NCI-H1436 treated with DMSO at 0.1 percent for 48 hours (cell line): Measurements from ENCODE around the gene ALPG.
"Not testable (repeated sequence)": the region's sequence is repeated elsewhere in the genome, so short reads cannot be mapped to it uniquely, and the experiment has no call there.

Source experiments
- DNase-seq: peaks from one replicate; lab custom pipeline; 2025; lab: John Stamatoyannopoulos, UW

Gene ALPG

DNA sequence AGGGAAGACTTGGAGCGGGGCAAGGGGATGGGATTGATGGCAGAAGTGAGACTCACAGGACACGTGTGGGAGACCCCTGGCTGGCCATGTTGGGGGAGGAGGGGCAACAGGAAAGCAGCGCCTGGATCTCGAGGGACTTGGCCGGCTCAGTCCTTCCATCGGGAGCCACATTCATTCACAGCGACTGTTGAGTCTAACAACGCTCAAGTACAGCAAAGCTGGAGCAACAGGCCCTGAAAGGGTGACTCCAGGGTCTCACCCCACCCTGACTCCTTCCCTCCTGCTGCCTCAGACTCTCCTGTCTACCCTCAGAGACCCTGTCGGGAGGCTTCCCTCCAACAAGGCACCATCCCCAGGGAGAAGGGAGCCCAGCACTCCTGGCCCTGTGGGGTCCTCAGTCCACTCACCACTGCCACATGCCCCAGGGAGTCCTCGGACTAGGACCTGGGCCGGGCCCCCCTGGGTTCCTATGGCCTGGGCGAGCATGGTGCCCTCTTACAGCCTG is 34.6 kb downstream of the ALPG start:
- no peak for DNase-seq

DNA sequence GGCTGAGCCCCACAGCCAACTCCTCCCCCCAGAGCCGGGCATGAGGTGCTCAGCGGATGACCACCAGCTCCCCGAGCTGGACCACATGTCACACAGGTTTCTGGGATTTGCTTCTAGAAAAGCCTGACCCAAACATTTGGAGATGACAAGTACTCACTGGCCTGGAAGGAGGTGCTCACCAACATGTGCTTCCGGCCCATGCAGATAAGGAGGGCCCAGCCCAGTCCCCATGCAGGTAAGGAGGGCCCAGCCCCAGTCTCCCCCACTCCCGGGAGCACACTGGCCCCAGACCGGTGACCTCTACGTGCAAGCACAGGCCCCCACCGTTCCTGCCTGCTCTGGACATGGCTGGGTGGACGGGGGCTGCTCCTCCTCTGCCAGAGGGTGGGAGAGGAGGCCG is 35.3 kb downstream of the ALPG start:
- DNase-seq = not testable (repeated sequence)

DNA sequence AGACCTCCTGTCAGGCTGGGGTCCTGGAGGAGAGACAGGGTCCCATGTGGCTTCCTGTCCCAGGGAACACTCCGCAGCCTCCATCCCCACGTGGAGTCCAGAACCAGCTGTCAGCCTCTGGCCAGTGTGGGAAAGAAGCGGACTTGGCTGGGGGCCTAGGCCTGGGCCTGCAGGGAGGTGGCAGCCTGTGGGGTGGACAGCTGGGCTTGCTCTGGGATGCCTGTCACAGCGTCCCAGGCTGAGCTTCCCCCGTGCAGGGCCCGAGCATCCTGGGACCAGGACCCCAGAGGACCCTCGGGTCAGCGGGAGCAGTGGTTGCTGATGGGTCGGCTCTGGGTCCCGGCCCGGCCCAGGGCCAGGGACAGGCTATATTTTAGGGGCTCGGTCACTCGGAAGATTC is 35.8 kb downstream of the ALPG start:
- not testable (repeated sequence) for DNase-seq

DNA sequence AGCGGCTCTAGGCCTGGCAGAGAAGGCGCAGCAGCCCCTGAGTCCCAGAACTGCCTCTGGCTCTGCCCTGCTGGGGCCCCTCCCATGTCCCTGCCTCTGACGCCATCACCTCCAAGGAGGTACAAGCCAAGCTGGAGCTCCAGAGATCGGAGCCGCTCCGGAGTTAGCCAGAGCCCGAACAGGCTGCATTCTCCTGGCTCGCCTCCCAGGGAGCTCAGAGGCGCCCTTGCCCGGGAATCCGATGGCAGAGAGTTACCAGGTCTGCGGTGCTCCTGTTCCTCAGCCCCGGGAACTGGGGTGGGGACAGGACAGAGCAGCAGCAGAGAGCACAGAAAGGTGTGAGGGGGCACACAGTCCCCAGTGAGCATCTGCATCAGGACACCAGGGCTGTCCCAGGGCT is 36.4 kb downstream of the ALPG start:
- DNase-seq = not testable (repeated sequence)

DNA sequence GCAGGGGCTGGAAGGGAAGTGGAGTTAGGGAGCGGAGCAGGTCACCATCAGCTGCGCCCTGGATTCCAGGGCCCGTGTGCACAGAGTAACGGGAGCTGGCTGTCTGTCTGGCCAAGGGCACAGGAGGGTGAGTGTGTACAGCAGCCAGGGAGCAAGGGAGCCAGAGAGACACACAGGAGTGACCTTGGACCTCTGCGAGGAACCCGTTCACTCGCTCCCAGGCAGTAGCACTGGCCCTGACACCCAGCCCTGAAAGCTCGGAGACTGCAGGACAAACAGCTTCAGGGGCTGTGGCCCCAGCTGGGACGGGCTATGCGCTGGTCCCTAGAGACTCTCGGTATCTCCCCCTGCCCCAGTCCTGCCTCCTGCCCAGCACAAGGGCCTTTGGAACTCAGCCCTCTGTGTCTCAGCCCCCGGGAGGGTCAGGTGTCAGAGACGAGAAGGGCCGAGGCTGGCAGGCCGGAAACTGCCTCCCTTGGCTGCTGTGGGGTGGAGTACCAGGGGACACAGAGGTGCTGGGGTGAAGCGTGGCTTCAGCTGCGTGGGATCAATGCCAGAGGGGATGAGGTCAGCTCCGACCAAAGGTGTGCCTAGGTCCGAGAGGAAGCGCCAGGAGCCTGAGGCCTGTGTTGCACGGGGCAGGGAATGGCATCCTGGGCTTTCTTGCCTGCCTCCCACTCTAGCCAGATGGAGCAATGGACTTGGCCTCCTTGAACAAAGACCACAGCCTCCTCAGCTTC is 37.2 kb downstream of the ALPG start:
- DNase-seq = not testable (repeated sequence)

DNA sequence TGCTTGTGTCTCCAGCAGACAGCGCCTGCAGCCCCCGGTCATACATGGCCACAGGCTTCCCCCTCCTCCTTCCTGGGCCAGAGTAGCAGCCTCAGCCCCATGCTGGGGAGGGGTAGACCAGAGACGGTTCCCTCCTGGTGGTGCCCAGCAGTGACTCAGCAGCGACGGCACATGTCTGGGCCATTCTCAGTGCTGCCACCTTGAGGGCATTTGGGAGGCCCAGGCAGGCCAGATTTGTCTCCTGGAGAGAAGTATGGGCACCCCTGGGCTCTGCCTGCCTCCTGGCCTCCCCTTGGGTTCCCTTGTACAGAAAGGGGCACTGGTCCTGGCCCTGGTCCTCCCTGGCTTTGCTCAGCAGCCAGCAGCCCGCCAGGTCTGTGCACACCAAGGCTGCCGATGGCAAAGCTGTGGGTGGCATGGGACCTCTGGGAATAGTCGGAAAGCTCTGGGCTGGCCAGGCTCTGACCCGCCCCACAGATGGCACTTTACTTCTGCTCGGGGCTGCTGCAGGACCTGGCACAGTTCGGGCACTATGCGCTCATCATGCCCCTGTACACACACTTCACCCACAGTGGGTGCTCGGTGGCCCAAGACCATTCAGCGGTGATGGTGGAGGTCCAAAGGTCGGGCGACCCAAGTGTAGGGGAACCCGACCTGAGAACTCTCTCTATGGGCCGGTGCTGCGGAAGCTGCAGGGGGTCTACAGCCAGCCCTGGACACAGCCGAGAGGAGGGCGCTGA is 37.9 kb downstream of the ALPG start:
- DNase-seq = no peak

DNA sequence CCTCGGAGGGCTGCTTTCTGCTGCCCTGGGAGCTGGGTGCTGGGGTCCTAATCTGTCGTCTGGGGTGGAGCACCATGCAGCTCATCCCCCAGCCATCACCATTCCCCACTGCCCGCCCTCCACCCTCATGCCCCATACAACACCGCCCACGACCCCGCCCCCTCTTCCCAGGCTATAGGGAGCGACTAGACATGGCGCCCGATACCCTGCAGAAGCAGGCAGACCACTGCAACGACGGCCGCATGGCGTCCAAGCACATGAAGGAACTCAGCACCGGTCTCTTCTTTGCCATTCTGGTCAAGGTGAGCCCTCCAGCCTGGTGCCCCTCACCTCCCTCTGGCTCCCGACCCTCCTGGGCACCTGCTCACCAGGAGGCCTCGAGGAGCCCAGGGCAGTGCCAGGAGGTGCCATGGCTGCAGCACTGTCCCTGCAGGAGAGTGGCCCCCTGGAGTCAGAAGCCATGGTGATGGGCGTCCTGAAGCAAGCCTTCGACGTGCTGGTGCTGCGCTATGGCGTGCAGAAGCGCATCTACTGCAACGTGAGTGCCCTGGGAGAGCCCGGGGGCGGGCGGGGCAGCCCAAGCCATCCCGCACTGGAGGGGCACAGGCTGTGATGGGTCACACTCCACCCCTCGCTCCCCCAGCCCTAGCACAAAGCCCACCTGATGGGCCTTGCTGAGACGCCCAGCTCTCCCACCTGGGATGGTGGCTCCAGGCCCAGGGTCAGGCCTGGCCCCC is 38.7 kb downstream of the ALPG start:
- DNase-seq = not testable (repeated sequence)

DNA sequence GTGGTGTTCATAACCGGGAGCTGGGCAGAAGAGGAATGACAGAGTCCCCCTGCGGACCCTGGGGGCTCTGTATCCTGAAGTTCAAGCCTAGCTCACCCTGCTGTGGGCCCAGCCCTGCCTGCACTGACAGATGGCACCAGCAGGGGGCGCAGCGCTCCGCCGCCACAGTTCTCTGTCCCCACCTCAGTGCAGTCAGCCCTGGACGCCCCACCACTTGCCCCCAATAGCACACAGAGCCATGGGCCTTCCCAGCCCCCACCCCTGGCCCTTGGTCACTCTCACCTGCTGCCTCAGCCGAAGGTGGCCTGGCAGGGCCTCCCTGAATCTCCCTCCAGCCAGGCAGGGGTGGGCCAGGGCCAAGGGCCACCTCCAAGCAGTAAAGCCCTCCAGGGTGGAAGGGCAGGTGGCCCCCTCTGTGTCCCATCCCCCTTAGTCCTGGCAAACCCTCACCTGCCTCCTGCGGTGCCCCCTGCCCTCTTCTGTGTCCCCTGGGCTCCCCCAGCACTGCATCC is 39.7 kb downstream of the ALPG start:
- DNase-seq = not testable (repeated sequence)

DNA sequence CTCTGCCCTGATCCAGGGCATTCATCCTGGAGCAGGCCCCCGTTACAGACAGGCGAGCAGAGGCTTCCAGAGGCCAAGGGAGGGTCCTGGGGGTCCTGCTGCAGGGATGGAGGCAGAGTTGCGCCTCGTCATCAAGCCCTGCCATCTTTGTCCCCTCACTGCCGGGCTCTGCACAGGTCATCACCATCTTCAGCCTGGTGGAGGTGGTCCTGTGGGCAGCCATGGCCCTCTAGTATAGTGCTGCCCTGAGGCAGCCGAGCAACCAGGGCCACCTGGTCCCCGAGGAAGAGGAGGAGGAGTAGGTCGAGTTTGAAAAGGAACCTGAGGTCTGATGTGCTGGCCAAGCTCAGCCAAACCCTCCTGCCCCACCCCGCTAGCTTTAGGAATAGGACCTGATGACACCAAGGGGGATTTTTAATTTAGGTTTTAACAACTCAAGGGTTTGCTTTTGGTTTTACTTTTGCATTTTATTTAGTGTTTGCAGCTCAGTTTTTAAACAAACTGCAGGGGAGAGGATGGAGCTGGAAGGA is 40.5 kb downstream of the ALPG start:
- DNase-seq = no peak

DNA sequence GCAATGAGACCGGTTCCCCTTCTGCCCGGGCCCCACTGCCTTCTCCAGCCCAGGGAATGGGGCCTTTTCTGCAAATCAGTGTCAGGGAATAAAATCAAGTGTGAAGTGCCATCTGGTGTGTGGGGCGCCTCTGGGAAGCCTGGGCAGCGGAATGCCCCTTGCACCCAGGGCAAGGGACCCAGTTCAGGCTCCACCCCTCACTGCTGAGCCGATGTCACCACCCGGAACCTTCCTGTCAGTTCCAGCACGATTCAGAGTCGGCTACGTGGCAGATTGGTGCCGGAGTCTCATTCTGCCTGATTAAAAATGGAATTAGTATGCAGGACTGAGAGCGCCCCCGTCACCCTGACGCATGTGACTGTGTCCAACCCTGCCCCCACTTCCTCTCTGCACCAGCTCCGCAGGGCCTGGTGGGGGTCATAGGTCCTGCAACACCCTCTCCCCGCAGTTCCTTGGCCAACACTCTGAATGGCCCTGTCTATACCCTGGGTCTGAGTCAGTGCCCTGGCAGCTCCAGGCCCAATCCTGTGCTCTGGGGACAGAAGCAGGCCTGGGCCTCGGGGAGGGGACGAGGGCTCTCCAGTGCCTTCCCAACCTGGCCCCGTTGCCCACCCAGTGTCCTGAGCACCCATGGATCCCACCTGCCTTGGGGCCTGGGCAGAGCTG is 41.1 kb downstream of the ALPG start:
- no peak for DNase-seq

DNA sequence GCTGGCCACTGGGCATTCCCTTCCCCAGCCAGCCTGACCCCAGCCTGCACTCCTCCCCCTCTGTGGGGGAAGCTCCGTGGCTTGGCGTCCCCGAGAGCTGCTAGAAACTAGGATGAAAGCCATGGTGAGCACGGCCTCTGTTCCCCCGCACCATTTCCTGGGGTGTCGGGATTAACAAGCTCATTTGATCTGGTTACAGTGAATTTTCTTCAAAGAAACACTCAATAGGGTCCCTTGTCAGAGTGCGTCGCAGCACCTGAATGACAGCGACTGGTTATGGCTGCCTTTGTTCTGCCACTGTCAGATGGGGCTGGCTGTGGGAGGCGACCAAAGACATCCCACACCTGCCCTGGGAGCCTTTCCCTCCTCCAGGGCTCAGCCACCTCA is 41.7 kb downstream of the ALPG start:
- no peak for DNase-seq

DNA sequence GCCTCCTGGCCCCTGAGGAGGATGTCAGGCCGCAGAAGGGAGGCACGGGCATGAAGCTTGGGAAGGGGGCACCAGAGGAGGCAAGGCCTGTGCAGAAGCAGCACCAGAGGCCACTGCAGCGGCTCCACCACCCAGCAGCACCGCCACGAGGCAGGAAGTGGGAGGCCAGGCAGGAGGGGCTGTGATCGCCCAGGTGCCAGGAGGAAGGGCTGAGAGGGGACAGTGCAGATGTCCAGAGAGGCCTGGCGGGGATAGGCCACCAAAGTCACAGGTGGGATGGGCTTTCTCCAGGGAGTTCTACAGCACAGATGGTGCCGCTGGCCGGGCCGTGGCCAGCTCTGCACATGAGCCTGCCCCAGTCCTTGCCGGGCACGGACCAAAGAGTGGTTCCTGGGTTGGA is 43.3 kb downstream of the ALPG start:
- no peak for DNase-seq

DNA sequence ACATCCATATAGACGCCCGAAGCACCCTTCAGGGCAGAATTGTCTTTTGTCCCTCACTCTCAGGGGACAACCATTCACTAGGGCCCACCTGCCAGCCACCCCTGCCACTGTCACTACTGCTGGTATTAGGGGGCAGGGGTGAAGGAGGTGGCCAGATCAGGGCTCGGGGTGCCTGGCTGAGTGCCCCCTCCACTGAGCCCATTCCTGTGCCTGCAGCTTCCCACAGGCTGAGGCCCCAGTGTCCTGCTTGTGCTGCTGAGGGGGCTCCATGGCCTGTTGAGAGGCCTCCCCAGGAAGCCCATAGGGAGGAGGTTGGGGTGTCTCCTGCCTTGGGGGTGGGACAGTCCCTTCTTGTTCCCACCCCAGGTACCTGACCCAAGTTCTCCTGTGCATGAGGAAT is 45.0 kb downstream of the ALPG start:
- not testable (repeated sequence) for DNase-seq

DNA sequence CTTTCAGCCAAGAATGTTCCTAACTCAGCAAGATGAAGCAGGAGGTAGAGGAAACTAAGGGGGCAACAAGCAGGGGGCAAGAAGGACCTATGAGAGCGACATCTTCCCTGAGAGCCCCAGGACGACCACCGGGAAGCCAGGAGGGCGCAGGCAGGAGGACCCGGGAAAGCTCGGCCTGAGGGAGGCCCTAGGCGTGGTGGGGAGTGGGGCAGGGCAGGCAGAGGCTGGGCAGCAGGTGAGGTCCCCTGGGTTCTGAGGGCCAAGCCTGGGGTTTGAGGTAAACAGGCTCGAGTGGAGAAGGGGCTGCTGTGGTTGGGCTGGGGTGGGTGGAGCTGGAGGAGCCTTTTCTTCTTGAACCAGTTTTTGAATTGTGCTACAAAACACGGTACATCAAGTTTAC is 48.0 kb downstream of the ALPG start:
- DNase-seq = no peak

DNA sequence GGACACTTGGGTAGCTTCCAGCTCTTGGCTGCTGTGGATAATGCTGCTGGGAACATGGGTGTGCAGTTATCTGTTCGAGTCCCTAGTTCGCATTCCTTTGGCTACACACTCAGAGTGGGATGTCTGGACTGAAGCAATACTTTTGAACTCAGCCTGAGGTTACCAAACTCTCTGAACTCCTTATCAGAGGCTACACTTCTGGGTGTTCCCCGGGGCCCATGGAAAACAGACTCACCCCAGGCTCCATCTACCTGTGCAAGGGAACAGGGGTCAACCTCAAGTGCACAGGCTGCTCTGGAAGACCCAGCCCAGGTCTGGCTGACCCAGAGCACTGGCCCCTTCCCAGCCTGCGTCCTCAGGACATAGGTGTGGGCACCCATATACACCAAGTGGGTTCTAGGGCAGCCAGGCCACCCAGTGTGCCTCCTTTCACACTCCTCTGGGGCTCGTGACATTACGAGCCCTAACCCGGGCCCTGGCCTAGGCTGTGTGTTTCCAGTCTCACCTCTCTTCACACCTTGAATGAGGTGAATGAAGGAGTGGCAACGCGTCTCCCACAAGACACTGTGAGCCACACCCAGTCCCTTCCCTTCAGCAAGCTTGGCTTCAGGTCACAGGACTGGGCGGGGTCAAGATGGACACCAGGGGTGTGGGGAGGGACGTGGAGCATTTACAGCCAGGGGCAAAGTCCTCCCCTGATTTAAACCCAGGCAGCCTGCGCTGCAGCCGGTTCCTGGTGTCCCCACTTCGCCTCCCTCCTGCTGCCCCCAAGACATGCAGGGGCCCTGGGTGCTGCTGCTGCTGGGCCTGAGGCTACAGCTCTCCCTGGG is 49.0 kb downstream of the ALPG start, which contains the start of gene ALPI:
ALPI (plus strand) TSS at position 728 of the 830 bp plus-strand sequence; CDS start at position 775, 47 bp downstream.
- no peak for DNase-seq

DNA sequence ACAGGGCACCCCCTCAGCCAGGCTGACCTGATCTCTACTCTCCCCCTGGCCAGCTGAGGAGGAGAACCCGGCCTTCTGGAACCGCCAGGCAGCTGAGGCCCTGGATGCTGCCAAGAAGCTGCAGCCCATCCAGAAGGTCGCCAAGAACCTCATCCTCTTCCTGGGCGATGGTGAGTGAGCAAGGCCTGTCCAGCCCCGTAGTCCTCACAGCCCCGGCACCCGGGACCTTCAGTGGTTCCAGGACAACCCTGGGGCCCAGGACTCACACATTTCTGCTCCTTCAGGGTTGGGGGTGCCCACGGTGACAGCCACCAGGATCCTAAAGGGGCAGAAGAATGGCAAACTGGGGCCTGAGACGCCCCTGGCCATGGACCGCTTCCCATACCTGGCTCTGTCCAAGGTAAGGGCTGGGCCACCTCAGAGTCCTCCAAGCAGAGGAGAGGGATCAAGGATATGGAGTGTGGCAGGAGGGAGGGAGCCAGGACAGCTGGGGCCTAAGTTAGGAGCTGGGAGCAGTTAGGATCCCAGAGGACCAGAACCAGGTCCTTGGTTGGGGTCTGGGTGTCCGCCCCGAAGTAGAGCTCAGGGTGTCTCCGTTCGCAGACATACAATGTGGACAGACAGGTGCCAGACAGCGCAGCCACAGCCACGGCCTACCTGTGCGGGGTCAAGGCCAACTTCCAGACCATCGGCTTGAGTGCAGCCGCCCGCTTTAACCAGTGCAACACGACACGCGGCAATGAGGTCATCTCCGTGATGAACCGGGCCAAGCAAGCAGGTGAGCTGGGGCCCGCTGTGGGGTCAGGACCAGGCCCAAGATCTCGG is 49.9 kb downstream of the ALPG start:
- no peak for DNase-seq

DNA sequence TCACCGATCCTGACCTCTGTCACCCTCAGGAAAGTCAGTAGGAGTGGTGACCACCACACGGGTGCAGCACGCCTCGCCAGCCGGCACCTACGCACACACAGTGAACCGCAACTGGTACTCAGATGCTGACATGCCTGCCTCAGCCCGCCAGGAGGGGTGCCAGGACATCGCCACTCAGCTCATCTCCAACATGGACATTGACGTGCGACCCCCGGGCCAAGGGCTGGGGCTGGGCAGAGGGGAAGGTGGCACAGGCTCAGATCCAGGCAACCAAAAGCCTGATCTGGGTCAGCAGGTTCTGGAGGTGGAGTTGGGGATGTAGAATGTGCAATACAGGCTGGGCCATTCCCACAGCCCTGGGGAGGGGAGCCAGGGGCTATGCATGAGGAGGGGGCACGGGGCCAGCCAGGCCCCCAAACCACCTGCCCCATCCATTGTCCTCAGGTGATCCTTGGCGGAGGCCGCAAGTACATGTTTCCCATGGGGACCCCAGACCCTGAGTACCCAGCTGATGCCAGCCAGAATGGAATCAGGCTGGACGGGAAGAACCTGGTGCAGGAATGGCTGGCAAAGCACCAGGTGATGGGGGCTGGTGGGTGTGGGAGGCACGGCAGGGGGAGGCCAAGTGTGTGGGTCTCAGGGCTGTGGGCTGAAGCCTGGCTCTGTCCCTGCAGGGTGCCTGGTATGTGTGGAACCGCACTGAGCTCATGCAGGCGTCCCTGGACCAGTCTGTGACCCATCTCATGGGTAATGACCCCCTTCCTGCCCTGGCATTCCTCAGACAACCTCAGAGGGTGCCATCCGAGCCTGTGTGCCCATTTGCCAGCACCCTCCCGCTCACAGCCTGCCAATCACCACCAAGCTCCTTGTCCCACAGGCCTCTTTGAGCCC is 50.7 kb downstream of the ALPG start:
- DNase-seq = no peak

DNA sequence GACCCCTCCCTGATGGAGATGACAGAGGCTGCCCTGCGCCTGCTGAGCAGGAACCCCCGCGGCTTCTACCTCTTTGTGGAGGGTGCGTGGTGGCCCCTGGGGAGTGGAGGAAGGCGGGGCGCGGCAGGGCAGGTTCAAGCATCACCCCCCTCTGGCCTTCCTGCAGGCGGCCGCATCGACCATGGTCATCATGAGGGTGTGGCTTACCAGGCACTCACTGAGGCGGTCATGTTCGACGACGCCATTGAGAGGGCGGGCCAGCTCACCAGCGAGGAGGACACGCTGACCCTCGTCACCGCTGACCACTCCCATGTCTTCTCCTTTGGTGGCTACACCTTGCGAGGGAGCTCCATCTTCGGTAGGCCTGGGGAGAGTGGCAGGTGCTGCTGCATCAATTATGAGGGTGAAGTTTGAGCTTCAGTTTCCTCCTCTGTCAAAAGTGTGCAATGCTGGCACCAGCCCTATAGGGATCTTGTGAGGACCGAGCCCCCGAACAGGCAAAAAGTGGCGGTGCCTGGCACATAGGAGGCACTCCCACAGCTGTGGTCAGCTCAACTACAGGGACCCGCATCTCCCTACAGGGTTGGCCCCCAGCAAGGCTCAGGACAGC is 51.5 kb downstream of the ALPG start:
- DNase-seq = no peak
